ENCODE measurements around the gene IFNAR1. TPM values are rescaled to one million over a fixed set of nuclear protein-coding genes. Genes with fewer than 3 reads are reported as not detected.

The IFNAR1 gene
- total RNA-seq, 1 donor from 2014 or later: 18.9 TPM

DNA sequence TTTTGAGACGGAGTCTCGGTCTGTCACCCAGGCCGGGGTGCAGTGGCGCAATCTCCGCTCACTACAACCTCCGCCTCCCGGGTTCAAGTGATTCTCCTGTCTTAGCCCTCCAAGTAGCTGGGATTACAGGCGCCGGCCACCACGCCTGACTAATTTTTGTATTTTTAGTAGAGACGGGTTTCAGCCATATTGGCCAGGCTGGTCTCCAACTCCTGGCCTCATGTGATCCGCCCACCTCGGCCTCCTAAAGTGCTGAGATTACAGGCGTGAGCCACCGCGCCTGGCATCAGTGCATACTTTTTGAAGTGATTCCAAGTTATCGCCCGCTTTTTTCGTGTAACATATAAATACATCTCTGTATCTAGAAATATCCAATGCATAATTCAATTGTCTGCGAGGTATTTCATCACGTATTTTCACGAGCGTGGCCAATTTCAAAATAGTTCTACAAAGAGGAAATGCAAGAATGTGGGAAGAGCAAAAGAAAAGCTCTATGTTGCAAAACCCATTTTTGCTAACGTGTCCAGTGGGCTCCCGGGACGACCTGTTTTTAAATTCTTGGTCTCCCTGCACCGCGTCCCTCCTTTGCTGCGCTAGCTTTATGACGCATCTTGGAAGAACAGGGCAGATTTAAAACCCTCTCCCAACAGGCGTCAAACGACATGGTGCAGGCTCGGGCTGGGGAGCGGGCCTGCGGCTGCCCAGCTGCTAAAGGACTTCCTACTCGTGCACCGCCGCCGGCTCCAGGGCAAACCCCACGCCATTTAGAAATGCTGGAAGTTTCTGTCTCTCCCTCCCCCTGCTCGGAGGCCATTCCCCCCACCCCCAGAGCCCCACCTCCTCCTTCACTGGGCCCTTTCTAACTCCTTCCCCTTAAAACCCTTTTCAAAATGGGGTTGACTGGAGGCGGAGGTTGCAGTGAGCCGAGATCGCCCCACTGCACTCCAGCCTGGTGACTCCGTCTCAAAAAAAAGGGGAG lies 77.5 kb downstream of the IFNAR1 start:
- TF ChIP-seq, protein P1, sequence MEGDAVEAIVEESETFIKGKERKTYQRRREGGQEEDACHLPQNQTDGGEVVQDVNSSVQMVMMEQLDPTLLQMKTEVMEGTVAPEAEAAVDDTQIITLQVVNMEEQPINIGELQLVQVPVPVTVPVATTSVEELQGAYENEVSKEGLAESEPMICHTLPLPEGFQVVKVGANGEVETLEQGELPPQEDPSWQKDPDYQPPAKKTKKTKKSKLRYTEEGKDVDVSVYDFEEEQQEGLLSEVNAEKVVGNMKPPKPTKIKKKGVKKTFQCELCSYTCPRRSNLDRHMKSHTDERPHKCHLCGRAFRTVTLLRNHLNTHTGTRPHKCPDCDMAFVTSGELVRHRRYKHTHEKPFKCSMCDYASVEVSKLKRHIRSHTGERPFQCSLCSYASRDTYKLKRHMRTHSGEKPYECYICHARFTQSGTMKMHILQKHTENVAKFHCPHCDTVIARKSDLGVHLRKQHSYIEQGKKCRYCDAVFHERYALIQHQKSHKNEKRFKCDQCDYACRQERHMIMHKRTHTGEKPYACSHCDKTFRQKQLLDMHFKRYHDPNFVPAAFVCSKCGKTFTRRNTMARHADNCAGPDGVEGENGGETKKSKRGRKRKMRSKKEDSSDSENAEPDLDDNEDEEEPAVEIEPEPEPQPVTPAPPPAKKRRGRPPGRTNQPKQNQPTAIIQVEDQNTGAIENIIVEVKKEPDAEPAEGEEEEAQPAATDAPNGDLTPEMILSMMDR (conservative IDR thresholded peaks at IDR 0.05): no peak
- peaks cover 3% of the 10 kb centered on the region for H3K27me3 Mint-ChIP-seq (ENCODE audit: low read depth)
- H3K9me3 Mint-ChIP-seq: no peaks in the 10 kb centered on the region
- no peaks in the 10 kb centered on the region for H3K36me3 Mint-ChIP-seq (ENCODE audit: low read depth)
- H3K4me1 Mint-ChIP-seq: peaks cover 24% of the 10 kb centered on the region
- no peak for DNase-seq (ENCODE audit: low read depth, low spot score)
- peak overlapping the region; percentile 80 for H3K4me3 Mint-ChIP-seq
- no peak overlapping the region for H3K27ac Mint-ChIP-seq (ENCODE audit: unreplicated experiment)

DNA sequence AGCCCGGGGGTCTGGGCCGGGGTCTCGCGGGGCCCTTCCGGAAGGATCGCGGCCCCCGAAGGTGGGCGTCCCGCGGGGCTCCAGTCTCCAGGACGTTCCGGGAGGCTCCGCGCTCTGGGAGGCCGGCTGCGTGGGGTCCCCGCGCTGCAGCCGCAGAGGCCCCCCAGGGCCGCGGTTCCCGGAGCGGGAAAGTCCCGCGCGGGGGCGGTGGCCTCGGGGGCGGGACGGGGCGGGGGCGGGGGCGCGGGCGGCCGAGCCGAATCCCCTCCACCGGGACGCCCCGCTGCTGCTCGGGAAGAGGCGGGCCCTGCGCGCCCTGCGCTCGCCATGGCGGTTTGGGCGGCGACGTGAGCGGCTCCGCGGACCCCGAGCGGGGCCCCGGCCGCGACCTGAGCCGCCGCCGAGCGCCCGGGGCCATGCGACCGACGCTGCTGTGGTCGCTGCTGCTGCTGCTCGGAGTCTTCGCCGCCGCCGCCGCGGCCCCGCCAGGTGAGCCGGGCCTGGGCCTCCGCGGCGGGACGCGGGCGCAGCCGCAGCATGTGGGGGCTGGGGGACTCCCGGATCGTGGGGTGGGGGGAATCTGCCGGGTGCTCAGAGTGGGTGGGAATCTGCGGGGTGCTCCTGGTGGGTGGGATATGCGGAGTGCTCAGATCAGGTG lies 78.5 kb downstream of the IFNAR1 start, which contains the start of gene IFNGR2:
Gene IFNGR2, plus strand, starts transcription at position 286 of the 658 bp plus-strand sequence. Its CDS starts 131 bp downstream, at position 417.
- no peaks in the 10 kb centered on the region for H3K9me3 Mint-ChIP-seq
- H3K27me3 Mint-ChIP-seq (ENCODE audit: low read depth): peaks cover 3% of the 10 kb centered on the region
- peak within 1 kb of the TSS; percentile 89 for H3K4me3 Mint-ChIP-seq
- H3K27ac Mint-ChIP-seq (ENCODE audit: unreplicated experiment): peak within 1 kb of the TSS; percentile 66
- TF ChIP-seq, protein P1 (conservative IDR thresholded peaks at IDR 0.05): no peak
- H3K36me3 Mint-ChIP-seq (ENCODE audit: low read depth): no peaks in the 10 kb centered on the region
- peaks cover 24% of the 10 kb centered on the region for H3K4me1 Mint-ChIP-seq
- peak; percentile 18 for DNase-seq (ENCODE audit: low read depth, low spot score)

DNA sequence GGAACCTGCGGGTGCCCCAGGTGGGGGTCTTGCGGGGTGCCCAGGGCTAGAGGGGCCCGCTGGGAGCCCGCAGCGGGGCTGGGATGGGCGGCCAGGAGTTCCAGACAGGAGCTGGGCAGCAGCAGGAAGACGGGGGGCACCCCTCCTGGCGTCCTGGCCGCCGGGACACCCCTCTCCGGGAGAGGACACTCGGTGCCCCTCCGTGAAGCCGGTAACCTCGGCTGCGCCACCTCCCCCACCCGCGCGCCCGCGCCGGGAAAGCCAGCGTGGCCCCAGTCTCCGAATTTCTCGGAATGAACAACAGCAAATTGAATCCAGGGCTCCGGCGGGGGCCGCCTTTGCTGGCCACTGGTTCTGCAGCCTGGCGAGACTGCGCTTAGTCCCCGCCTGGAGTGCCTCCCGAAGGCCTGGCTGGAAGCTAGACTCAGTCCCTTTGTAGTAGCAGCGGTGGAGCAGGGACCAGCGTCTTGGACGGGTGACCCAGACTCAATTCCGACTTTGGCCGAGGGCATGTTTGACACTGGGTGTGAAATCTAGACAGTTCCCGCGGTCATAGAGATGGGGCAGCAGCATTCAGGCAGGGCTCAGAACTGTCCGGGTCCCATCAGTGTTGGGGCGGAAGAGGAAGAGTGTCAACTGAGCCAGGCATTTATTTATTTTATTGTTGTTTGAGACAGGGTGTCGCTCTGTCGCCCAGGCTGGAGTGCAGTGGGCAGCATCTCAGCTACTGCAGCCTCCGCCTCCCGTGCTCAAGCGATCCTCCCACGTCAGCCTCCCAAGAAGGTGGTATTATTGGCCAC lies 79.2 kb downstream of the IFNAR1 start:
- peaks cover 24% of the 10 kb centered on the region for H3K4me1 Mint-ChIP-seq

GRCh38 chr21:33406493-33406892 lies 81.7 kb downstream of the IFNAR1 start:
- DNase-seq (ENCODE audit: low read depth, low spot score): no peak
- H3K36me3 Mint-ChIP-seq (ENCODE audit: low read depth): peaks cover 3% of the 10 kb centered on the region
- H3K4me1 Mint-ChIP-seq: peaks cover 24% of the 10 kb centered on the region
- no peak overlapping the region for H3K27ac Mint-ChIP-seq (ENCODE audit: unreplicated experiment)
- H3K27me3 Mint-ChIP-seq (ENCODE audit: low read depth): no peaks in the 10 kb centered on the region
- no peaks in the 10 kb centered on the region for H3K9me3 Mint-ChIP-seq
- H3K4me3 Mint-ChIP-seq: peak overlapping the region; percentile 59
- TF ChIP-seq, protein P1 (conservative IDR thresholded peaks at IDR 0.05): no peak

More for the DNA sequence above, 79.2 kb downstream of the IFNAR1 start:
- Mint-ChIP-seq H3K36me3 (ENCODE audit: low read depth) (no peaks in the 10 kb centered on the region), H3K27ac (ENCODE audit: unreplicated experiment) (peak overlapping the region; percentile 66), H3K4me3 (peak overlapping the region; percentile 89), H3K27me3 (ENCODE audit: low read depth) (peaks cover 3% of the 10 kb centered on the region), H3K9me3 (no peaks in the 10 kb centered on the region)
- peak; percentile 52 for DNase-seq (ENCODE audit: low read depth, low spot score)
- TF ChIP-seq, protein P1 (conservative IDR thresholded peaks at IDR 0.05): no peak

Other genes starting within 250 kb of the IFNAR1 start
- gene IFNAR2, start 95.0 kb upstream of the IFNAR1 start, total RNA-seq: 10.8 and 14.5 TPM in 2 replicates
- 5.8 and 7.1 TPM in 2 replicates for gene IL10RB, start 58.6 kb upstream of the IFNAR1 start, total RNA-seq
- gene IFNGR2, start 78.4 kb downstream of the IFNAR1 start, total RNA-seq: 38.9 and 40.5 TPM in 2 replicates
- 23.2 and 25.6 TPM in 2 replicates for gene TMEM50B, start 155.0 kb downstream of the IFNAR1 start, total RNA-seq
- 2.4 and 2.7 TPM in 2 replicates for gene DNAJC28, start 166.7 kb downstream of the IFNAR1 start, total RNA-seq
- gene GART, start 217.1 kb downstream of the IFNAR1 start, total RNA-seq: 133 and 139 TPM in 2 replicates
- gene SON, start 218.1 kb downstream of the IFNAR1 start, total RNA-seq: 367 and 395 TPM in 2 replicates